K562 (cell line): ENCODE results near the gene MAP4. TPM values are rescaled to one million over a fixed set of nuclear protein-coding genes. Genes with fewer than 3 reads are reported as not detected.

Source experiments
- FOXK2 ChIP-seq, 2 experiments: fragments of 450-650 bp; IDR thresholded peaks in 1 of 2; conservative IDR thresholded peaks in 1 of 2; 2 replicates each; pipeline ENCODE4 v1.6.1; 2016; ENCODE audit warnings: low read depth in 2 of 2, mild to moderate bottlenecking in 1 of 2
- HMG20A ChIP-seq: fragments of 450-650 bp; formaldehyde crosslinking; conservative IDR thresholded peaks from 2 replicates; pipeline ENCODE4 v1.4.0; 2020; ENCODE audit warnings: mild to moderate bottlenecking, mixed read lengths
- PHF20 ChIP-seq: fragments of 450-650 bp; IDR thresholded peaks from 2 replicates; pipeline ENCODE4 v1.6.1; 2018; ENCODE audit not compliant: partially characterized antibody
- RAD51 ChIP-seq: fragments of 450-650 bp; IDR thresholded peaks from 2 replicates; pipeline ENCODE4 v1.7.1; 2016; ENCODE audit warnings: low read depth, mild to moderate bottlenecking, borderline replicate concordance
- SMARCB1 ChIP-seq: IDR thresholded peaks from 2 replicates; pipeline ENCODE4 v1.6.1; 2011; ENCODE audit warnings: improper control_type of control experiment, low read depth; ENCODE audit not compliant: insufficient read length
- TARDBP ChIP-seq: fragments of 450-650 bp; IDR thresholded peaks from 2 replicates; pipeline ENCODE4 v1.6.1; 2016
- ZC3H11A ChIP-seq: IDR thresholded peaks from 2 replicates; pipeline ENCODE4 v1.6.1; 2012; ENCODE audit warnings: low read depth, low read length, improper control_type of control experiment
- ZNF57 ChIP-seq: fragments of 450-650 bp; formaldehyde crosslinking; IDR thresholded peaks from 2 replicates; pipeline ENCODE4 v1.4.0; 2020; ENCODE audit warnings: mild to moderate bottlenecking, moderate library complexity
- polyA plus RNA-seq, 8 experiments: library from polyadenylated mRNA; depleted of rRNA in 4 of 8; stranded (reverse) in 5 of 8; unstranded in 3 of 8; fragments of >200 nt; fragmentation: Nextera tagmentation in 2 of 8; fragmentation: Illumina TruSeq in 1 of 8; extraction: Ambion mirVana in 2 of 8; extraction: Trizol in 1 of 8; gene quantifications; 2 replicates each; pipeline versions ENCODE4 v1.2.1 to v1.2.3, GENCODE V29; 2011 to 2014; ENCODE audit warnings: inconsistent platforms in 1 of 8, missing spikeins in 1 of 8
- total RNA-seq, 7 experiments: library from RNA; depleted of rRNA in 6 of 7; stranded (reverse); fragments of >200 nt in 6 of 7; fragmentation: Illumina TruSeq in 2 of 7; extraction: Trizol in 2 of 7; gene quantifications; 2 replicates each; pipeline versions ENCODE4 v1.2.1 to v1.2.3, GENCODE V29; 2011 to 2021; ENCODE audit warnings: low replicate concordance in 1 of 7
- TF ChIP-seq, protein P1 (sequence below): fragments of 450-650 bp; IDR thresholded peaks from 2 replicates; pipeline ENCODE4 v1.7.1; 2018; ENCODE audit warnings: mild to moderate bottlenecking, low read depth; ENCODE audit not compliant: partially characterized antibody
- TF ChIP-seq, protein P2 (sequence below): sonication (generic); formaldehyde crosslinking; IDR thresholded peaks from 2 replicates; pipeline ENCODE4 v1.8.1; 2022; ENCODE audit warnings: missing genetic modification reagents
- TF ChIP-seq, protein P3 (sequence below): sonication (generic); formaldehyde crosslinking; IDR thresholded peaks from 2 replicates; pipeline ENCODE4 v1.8.0; 2022; ENCODE audit warnings: mild to moderate bottlenecking, low read depth, missing genetic modification reagents
- TF ChIP-seq, protein P4 (sequence below): fragments of 250-450 bp; sonication (Bioruptor Pico); IDR thresholded peaks from 2 replicates; pipeline ENCODE4 v1.5.0; 2021
- TF ChIP-seq, protein P5 (sequence below): fragments of 250-450 bp; sonication (Bioruptor Pico); IDR thresholded peaks from 2 replicates; pipeline ENCODE4 v1.8.0; 2021; ENCODE audit warnings: mild to moderate bottlenecking, moderate library complexity
- TF ChIP-seq, protein P6 (sequence below): fragments of 250-450 bp; sonication (Bioruptor Pico); IDR thresholded peaks from 2 replicates; pipeline ENCODE4 v1.9.0; 2021; ENCODE audit warnings: mild to moderate bottlenecking, inconsistent platforms

MAP4 gene
- total and polyA plus RNA-seq, 9 of the 15 experiments (the other 6 are each of a cell fraction or from before 2014, with no cell fraction given) = 13.3 to 141 (median 36.8) TPM

DNA sequence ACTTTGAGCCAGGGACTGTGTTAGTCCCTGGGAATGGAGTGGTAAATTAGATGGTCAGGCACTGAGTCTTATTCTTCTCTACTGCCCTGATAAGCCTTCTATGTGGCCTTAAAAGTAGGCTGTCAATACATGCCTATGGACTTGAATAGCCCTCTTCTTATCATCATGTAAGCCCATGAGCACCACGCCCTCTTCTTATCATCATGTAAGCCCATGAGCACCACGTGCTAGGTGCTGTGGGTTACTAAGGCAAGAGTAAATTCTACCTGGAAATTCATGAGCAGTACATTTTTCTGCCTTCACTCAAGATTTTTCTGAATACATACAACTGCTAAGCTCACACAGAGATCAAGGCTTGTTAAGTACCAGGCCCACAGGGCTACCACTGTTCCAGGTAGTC is 144.8 kb downstream of the MAP4 start (continued):
- TF ChIP-seq, protein P1, sequence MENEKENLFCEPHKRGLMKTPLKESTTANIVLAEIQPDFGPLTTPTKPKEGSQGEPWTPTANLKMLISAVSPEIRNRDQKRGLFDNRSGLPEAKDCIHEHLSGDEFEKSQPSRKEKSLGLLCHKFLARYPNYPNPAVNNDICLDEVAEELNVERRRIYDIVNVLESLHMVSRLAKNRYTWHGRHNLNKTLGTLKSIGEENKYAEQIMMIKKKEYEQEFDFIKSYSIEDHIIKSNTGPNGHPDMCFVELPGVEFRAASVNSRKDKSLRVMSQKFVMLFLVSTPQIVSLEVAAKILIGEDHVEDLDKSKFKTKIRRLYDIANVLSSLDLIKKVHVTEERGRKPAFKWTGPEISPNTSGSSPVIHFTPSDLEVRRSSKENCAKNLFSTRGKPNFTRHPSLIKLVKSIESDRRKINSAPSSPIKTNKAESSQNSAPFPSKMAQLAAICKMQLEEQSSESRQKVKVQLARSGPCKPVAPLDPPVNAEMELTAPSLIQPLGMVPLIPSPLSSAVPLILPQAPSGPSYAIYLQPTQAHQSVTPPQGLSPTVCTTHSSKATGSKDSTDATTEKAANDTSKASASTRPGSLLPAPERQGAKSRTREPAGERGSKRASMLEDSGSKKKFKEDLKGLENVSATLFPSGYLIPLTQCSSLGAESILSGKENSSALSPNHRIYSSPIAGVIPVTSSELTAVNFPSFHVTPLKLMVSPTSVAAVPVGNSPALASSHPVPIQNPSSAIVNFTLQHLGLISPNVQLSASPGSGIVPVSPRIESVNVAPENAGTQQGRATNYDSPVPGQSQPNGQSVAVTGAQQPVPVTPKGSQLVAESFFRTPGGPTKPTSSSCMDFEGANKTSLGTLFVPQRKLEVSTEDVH = no peak
- TF ChIP-seq SMARCB1 (no peak), HMG20A (no peak), PHF20 (no peak), TARDBP (no peak), RAD51 (peak; percentile 67; the same call in 1 of the 2 replicates), FOXK2 (conservative IDR thresholded peaks at IDR 0.05 in 1 of 2, IDR thresholded peaks at IDR 0.05 in 1 of 2; ENCODE audit: low read depth in 2 of 2) (peak; percentile 71 to 75; a peak in 3 of 4 replicates), ZC3H11A (no peak), ZNF57 (no peak)
- TF ChIP-seq, protein P2, sequence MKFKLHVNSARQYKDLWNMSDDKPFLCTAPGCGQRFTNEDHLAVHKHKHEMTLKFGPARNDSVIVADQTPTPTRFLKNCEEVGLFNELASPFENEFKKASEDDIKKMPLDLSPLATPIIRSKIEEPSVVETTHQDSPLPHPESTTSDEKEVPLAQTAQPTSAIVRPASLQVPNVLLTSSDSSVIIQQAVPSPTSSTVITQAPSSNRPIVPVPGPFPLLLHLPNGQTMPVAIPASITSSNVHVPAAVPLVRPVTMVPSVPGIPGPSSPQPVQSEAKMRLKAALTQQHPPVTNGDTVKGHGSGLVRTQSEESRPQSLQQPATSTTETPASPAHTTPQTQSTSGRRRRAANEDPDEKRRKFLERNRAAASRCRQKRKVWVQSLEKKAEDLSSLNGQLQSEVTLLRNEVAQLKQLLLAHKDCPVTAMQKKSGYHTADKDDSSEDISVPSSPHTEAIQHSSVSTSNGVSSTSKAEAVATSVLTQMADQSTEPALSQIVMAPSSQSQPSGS (CRISPR knock-in tag) = no peak
- TF ChIP-seq, protein P3, sequence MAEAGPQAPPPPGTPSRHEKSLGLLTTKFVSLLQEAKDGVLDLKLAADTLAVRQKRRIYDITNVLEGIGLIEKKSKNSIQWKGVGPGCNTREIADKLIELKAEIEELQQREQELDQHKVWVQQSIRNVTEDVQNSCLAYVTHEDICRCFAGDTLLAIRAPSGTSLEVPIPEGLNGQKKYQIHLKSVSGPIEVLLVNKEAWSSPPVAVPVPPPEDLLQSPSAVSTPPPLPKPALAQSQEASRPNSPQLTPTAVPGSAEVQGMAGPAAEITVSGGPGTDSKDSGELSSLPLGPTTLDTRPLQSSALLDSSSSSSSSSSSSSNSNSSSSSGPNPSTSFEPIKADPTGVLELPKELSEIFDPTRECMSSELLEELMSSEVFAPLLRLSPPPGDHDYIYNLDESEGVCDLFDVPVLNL (CRISPR knock-in tag) = no peak
- TF ChIP-seq, protein P4, sequence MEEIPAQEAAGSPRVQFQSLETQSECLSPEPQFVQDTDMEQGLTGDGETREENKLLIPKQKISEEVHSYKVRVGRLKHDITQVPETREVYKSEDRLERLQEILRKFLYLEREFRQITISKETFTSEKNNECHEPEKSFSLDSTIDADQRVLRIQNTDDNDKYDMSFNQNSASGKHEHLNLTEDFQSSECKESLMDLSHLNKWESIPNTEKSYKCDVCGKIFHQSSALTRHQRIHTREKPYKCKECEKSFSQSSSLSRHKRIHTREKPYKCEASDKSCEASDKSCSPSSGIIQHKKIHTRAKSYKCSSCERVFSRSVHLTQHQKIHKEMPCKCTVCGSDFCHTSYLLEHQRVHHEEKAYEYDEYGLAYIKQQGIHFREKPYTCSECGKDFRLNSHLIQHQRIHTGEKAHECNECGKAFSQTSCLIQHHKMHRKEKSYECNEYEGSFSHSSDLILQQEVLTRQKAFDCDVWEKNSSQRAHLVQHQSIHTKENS (CRISPR knock-in tag) = no peak
- TF ChIP-seq, protein P5, sequence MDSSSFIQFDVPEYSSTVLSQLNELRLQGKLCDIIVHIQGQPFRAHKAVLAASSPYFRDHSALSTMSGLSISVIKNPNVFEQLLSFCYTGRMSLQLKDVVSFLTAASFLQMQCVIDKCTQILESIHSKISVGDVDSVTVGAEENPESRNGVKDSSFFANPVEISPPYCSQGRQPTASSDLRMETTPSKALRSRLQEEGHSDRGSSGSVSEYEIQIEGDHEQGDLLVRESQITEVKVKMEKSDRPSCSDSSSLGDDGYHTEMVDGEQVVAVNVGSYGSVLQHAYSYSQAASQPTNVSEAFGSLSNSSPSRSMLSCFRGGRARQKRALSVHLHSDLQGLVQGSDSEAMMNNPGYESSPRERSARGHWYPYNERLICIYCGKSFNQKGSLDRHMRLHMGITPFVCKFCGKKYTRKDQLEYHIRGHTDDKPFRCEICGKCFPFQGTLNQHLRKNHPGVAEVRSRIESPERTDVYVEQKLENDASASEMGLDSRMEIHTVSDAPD (CRISPR knock-in tag) = no peak
- TF ChIP-seq, protein P6, sequence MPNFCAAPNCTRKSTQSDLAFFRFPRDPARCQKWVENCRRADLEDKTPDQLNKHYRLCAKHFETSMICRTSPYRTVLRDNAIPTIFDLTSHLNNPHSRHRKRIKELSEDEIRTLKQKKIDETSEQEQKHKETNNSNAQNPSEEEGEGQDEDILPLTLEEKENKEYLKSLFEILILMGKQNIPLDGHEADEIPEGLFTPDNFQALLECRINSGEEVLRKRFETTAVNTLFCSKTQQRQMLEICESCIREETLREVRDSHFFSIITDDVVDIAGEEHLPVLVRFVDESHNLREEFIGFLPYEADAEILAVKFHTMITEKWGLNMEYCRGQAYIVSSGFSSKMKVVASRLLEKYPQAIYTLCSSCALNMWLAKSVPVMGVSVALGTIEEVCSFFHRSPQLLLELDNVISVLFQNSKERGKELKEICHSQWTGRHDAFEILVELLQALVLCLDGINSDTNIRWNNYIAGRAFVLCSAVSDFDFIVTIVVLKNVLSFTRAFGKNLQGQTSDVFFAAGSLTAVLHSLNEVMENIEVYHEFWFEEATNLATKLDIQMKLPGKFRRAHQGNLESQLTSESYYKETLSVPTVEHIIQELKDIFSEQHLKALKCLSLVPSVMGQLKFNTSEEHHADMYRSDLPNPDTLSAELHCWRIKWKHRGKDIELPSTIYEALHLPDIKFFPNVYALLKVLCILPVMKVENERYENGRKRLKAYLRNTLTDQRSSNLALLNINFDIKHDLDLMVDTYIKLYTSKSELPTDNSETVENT (CRISPR knock-in tag) = no peak
